GM10248 (cell line): ENCODE measurements around the gene MAPT.

Experiments used
- CTCF ChIA-PET: fragments of 300-600 bp; sonication (Branson Sonifier 250); formaldehyde crosslinking; extraction: SDS; loops from one replicate; lab custom pipeline; 2021; ENCODE audit warnings: antibody characterized with exemption; lab: Yijun Ruan, JAX
- POLR2A ChIA-PET: fragments of 350-650 bp; sonication (Branson Sonifier 250); formaldehyde crosslinking; extraction: SDS; loops from one replicate; lab custom pipeline; 2020; ENCODE audit warnings: antibody characterized with exemption; lab: Yijun Ruan, JAX
- DNase-seq: peaks from one replicate; pipeline ENCODE4 v3.0.0; 2012; ENCODE audit errors: extremely low spot score
- TF ChIP-seq, protein P1 (sequence below): IDR thresholded peaks from 2 replicates; pipeline ENCODE4 v1.5.1; 2012; ENCODE audit warnings: mild to moderate bottlenecking, low read depth; ENCODE audit errors: extremely low read depth, missing control alignments, control extremely low read depth

MAPT gene

GRCh38 chr17:45965812-45966211, 71.5 kb downstream of the MAPT start:
- TF ChIP-seq, protein P1, sequence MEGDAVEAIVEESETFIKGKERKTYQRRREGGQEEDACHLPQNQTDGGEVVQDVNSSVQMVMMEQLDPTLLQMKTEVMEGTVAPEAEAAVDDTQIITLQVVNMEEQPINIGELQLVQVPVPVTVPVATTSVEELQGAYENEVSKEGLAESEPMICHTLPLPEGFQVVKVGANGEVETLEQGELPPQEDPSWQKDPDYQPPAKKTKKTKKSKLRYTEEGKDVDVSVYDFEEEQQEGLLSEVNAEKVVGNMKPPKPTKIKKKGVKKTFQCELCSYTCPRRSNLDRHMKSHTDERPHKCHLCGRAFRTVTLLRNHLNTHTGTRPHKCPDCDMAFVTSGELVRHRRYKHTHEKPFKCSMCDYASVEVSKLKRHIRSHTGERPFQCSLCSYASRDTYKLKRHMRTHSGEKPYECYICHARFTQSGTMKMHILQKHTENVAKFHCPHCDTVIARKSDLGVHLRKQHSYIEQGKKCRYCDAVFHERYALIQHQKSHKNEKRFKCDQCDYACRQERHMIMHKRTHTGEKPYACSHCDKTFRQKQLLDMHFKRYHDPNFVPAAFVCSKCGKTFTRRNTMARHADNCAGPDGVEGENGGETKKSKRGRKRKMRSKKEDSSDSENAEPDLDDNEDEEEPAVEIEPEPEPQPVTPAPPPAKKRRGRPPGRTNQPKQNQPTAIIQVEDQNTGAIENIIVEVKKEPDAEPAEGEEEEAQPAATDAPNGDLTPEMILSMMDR: no peak
- CTCF ChIA-PET: interaction anchor here (1.2 kb wide), 1 partner anchor 10 kb away, joined by 3 read pairs; no protein-coding TSS in a partner anchor
- POLR2A ChIA-PET: no interaction called here
- DNase-seq: no peak

- TF ChIP-seq, protein P1: no peak
- POLR2A ChIA-PET: no interaction called here
- CTCF ChIA-PET: interaction anchor here (1.2 to 1.5 kb wide), 2 partner anchors 11 to 18 kb away, joined by 3 to 7 read pairs; no protein-coding TSS in a partner anchor
- DNase-seq: no peak
These were observed 72.4 kb downstream of the MAPT start for GRCh38 chr17:45966606-45967280.

GRCh38 chr17:45967378-45967777, 73.0 kb downstream of the MAPT start:
- CTCF ChIA-PET: interaction anchor here (1.5 kb wide), 1 partner anchor 18 kb away, joined by 7 read pairs; no protein-coding TSS in a partner anchor
- TF ChIP-seq, protein P1: no peak
- DNase-seq: no peak
- POLR2A ChIA-PET: no interaction called here

- TF ChIP-seq, protein P1: no peak
- no peak for DNase-seq
- ChIA-PET CTCF (interaction anchor here (1.0 kb wide), 1 partner anchor 19 kb away, joined by 3 read pairs; no protein-coding TSS in a partner anchor), POLR2A (no interaction called here)
These were observed 74.4 kb downstream of the MAPT start for GRCh38 chr17:45968732-45969131.

- TF ChIP-seq, protein P1: no peak
- ChIA-PET POLR2A (no interaction called here), CTCF (interaction anchor here (1.0 kb wide), 1 partner anchor 20 kb away, joined by 3 read pairs; no protein-coding TSS in a partner anchor)
- no peak for DNase-seq
These were observed 75.4 kb downstream of the MAPT start for GRCh38 chr17:45969726-45970125.

- CTCF ChIA-PET: interaction anchor here (1.3 kb wide), 1 partner anchor 22 kb away, joined by 5 read pairs; no protein-coding TSS in a partner anchor
- TF ChIP-seq, protein P1: no peak
- DNase-seq: no peak
- POLR2A ChIA-PET: no interaction called here
These were observed 76.3 kb downstream of the MAPT start for GRCh38 chr17:45970659-45971058.
